Activated naive CD4-positive, alpha-beta T cell treated with Interleukin-2 at 50 U/mL for 16 hours (primary cell): Measurements from ENCODE around the gene DSTN.

Source experiments
- DNase-seq: peaks from one replicate; pipeline ENCODE4 v3.0.0-alpha.2; 2020

The DSTN gene

GRCh38 chr20:17569616-17570346, at the start of gene DSTN:
Gene DSTN, plus strand, starts transcription at chr20:17570075. Its CDS starts 134 bp downstream, at chr20:17570209.
- DNase-seq, result peak; percentile 88

- DNase-seq, result no peak
These were observed 49.3 kb upstream of the DSTN start for GRCh38 chr20:17520583-17520982.

- no peak for DNase-seq
These were observed 47.3 kb upstream of the DSTN start for GRCh38 chr20:17522528-17522927.

- no peak for DNase-seq
These were observed 46.5 kb upstream of the DSTN start for GRCh38 chr20:17523326-17523725.

GRCh38 chr20:17524560-17524959, 45.3 kb upstream of the DSTN start:
- no peak for DNase-seq

- no peak for DNase-seq
These were observed 44.7 kb upstream of the DSTN start for GRCh38 chr20:17525132-17525531.

GRCh38 chr20:17525650-17526049, 44.2 kb upstream of the DSTN start:
- no peak for DNase-seq

- DNase-seq, result no peak
These were observed 40.3 kb upstream of the DSTN start for GRCh38 chr20:17529586-17529985.

- DNase-seq, result no peak
These were observed 39.7 kb upstream of the DSTN start for GRCh38 chr20:17530153-17530552.

GRCh38 chr20:17530716-17531664, 38.9 kb upstream of the DSTN start, which contains the start of gene BFSP1:
Gene BFSP1, minus strand, starts transcription at chr20:17531379. Its CDS starts 50 bp downstream, at chr20:17531329.
- peak; percentile 56 for DNase-seq

GRCh38 chr20:17531665-17532025, 38.2 kb upstream of the DSTN start:
- DNase-seq, result no peak

GRCh38 chr20:17533396-17533795, 36.5 kb upstream of the DSTN start:
- DNase-seq, result no peak

- no peak for DNase-seq
These were observed 35.8 kb upstream of the DSTN start for GRCh38 chr20:17534077-17534476.

GRCh38 chr20:17536944-17537444, 32.9 kb upstream of the DSTN start:
- peak; percentile 69 for DNase-seq

GRCh38 chr20:17537959-17538358, 31.9 kb upstream of the DSTN start:
- no peak for DNase-seq

- DNase-seq, result no peak
These were observed 31.2 kb upstream of the DSTN start for GRCh38 chr20:17538517-17539170.

GRCh38 chr20:17541596-17541995, 28.3 kb upstream of the DSTN start:
- DNase-seq, result no peak

GRCh38 chr20:17541996-17542395, 27.9 kb upstream of the DSTN start:
- no peak for DNase-seq

GRCh38 chr20:17542481-17542880, 27.4 kb upstream of the DSTN start:
- DNase-seq, result no peak

GRCh38 chr20:17542993-17543412, 26.9 kb upstream of the DSTN start:
- no peak for DNase-seq

- DNase-seq, result no peak
These were observed 26.2 kb upstream of the DSTN start for GRCh38 chr20:17543531-17544131.

- no peak for DNase-seq
These were observed 24.7 kb upstream of the DSTN start for GRCh38 chr20:17545127-17545526.

- no peak for DNase-seq
These were observed 20.7 kb upstream of the DSTN start for GRCh38 chr20:17549131-17549530.
